T-helper 17 cell (primary cell): ENCODE results near the gene FLT4. TPM values are rescaled to one million over a fixed set of nuclear protein-coding genes. Genes with fewer than 3 reads are reported as not detected.
"Not testable (repeated sequence)": the region's sequence is repeated elsewhere in the genome, so short reads cannot be mapped to it uniquely, and the experiment has no call there.

ENCODE experiments used
- ATAC-seq: fragments of 150-1000 bp; cut with Tn5 transposase; 2 replicates; pipeline ENCODE4 v1.10.0; 2021; ENCODE audit warnings: mild to moderate bottlenecking, moderate library complexity
- DNase-seq, 3 donors: peaks; one replicate each; pipeline versions ENCODE4 v3.0.0 to v3.0.0-alpha.2; 2020 to 2021
- H3K9me3 ChIP-seq: one replicate; pipeline ENCODE4 v1.7.0; 2013; ENCODE audit warnings: low read length, mild to moderate bottlenecking; ENCODE audit not compliant: control insufficient read depth, poor library complexity, severe bottlenecking
- H3K27ac Mint-ChIP-seq: one replicate; pipeline ENCODE4 v1.8.0; 2022; ENCODE audit warnings: mild to moderate bottlenecking, moderate library complexity, mixed read lengths
- H3K27me3 Mint-ChIP-seq: one replicate; pipeline ENCODE4 v1.8.0; 2022; ENCODE audit warnings: mixed read lengths
- H3K36me3 Mint-ChIP-seq: one replicate; pipeline ENCODE4 v1.8.0; 2022; ENCODE audit warnings: low read depth, mixed read lengths
- H3K4me1 Mint-ChIP-seq: one replicate; pipeline ENCODE4 v1.8.0; 2022; ENCODE audit warnings: mild to moderate bottlenecking, mixed read lengths
- H3K4me3 Mint-ChIP-seq: one replicate; pipeline ENCODE4 v1.8.0; 2022; ENCODE audit warnings: mild to moderate bottlenecking, moderate library complexity, mixed read lengths
- total RNA-seq, 4 donors: library from RNA in 2 of 4; stranded (reverse) in 2 of 4; gene quantifications; one replicate each; pipeline ENCODE4 v1.2.3 and lab custom pipeline; 2022 to 2026

Gene FLT4
- total RNA-seq, 2 donors from 2014 or later: 0.57 to 1.5 TPM

DNA sequence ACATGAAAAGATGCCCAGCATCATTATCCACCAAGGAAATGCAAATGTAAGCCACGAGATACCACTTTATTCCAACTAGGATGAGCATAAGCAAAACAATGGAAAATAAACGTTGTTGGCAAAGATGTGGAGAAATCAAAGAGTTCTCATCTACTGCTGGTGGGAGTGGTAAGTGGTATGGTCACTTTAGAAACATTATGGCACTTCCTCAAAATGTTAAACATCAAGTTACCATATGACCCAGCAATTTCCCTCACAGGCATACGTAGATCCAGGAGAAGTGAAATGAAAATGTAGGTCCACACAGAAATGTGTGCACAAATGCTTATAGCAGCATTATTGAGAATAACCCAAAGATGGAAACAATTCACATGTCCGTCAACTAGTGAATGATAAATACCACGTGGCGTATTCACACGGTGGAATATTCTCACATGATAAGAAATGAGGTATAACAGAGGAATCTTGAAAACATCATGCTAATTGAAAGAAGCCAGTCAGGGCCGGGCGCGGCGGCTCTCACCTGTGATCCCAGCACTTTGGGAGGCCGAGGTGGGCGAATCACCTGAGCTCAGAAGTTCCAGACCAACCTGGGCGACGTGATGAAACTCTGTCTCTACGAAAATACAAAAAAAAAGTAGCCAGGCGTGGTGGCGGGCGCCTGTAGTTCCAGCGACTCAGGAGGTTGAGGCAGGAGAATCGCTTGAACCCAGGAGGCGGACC, 16.4 kb upstream of the FLT4 start:
- DNase-seq (no peak), ATAC-seq (no peak)
- peaks cover 2% of the 10 kb centered on the region for H3K36me3 Mint-ChIP-seq
- H3K4me3 Mint-ChIP-seq: no peak overlapping the region
- H3K9me3 ChIP-seq: no peaks in the 10 kb centered on the region
- H3K27ac Mint-ChIP-seq: no peak overlapping the region
- H3K4me1 Mint-ChIP-seq: peaks cover 12% of the 10 kb centered on the region
- H3K27me3 Mint-ChIP-seq: peaks cover 34% of the 10 kb centered on the region

DNA sequence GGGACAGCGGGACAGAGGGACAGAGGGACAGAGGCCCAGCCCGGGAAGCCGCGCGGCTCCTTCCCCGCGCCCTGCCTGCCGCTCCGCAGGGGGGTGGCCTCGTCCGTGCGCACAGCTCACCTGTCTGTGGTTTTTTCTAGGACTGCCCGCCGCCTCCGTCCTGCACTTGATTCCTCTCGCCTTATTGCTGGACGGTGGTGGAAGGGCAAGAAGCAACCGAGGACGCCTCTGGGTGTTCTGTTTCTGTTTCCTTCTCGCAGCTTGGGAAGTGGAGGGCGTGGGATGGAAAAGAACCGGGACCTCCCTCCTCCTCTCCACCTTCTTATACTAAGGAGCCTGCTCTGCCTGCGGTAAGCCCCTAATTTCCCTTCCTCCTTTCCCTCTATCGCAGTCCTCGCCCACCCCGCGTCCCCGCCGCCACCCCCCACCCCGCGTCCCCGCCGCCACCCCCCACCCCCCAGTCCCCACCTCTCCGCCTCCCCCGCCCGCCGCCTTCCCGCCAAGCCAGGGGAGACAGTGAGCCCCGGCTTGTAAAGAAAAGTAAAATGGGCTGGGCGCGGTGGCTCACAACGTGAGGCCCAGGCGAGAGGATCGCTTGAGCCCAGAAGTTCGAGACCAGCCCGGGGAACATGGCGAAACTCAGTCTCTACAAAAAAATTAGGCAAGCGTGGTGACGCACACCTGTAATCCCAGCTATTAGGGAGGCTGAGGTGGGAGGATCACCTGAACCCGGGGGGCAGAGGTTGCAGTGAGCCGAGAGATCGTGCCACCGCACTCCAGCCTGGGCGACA, 9.6 kb upstream of the FLT4 start:
- Mint-ChIP-seq H3K27ac (no peak overlapping the region), H3K36me3 (peaks cover 6% of the 10 kb centered on the region), H3K4me3 (no peak overlapping the region), H3K27me3 (peaks cover 59% of the 10 kb centered on the region), H3K4me1 (peaks cover 3% of the 10 kb centered on the region)
- ATAC-seq: no peak
- H3K9me3 ChIP-seq: no peaks in the 10 kb centered on the region
- DNase-seq: no peak

DNA sequence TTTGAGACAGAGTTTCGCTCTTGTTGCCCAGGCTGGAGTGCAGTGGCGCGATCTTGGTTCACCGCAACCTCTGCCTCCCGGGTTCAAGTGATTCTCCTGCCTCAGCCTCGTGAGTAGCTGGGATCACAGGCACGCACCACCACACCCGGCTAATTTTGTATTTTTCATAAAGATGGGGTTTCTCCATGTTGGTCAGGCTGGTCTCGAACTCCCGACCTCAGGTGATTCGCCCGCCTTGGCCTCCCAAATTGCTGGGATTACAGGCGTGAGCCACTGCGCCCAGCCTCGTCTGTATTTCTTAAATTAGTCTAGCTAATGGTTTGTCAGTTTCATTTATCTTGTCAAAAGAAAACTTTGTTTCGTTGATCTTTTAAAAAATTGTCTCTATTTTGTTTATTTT, 5.8 kb upstream of the FLT4 start:
- not testable (repeated sequence) for H3K27ac Mint-ChIP-seq, DNase-seq, H3K36me3 Mint-ChIP-seq, H3K4me3 Mint-ChIP-seq, ATAC-seq, H3K4me1 Mint-ChIP-seq, H3K9me3 ChIP-seq
- H3K27me3 Mint-ChIP-seq: peaks cover 65% of the 10 kb centered on the region

DNA sequence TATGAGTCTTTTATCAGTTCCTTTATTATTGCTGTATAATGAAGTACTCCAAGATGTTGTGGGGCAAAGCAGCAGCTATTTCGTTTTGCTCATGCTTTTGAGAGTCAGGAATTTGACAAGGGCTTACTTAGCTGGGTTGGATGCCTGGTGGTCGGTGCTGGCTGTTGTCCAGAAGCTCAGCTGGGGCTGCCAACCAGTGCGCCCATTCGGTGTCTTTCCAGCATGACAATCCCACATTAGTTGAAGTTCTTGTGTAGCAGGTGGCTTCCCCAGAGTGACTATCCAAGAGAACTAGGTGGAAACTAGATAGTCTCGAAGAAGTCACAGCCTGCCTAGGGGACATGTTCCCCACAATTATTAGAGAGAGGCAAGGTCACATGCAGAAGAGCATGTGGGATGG, 3.4 kb upstream of the FLT4 start:
- H3K4me3 Mint-ChIP-seq: no peak overlapping the region
- DNase-seq (no peak), ATAC-seq (no peak)
- peaks cover 67% of the 10 kb centered on the region for H3K27me3 Mint-ChIP-seq
- H3K36me3 Mint-ChIP-seq: peaks cover 8% of the 10 kb centered on the region
- no peaks in the 10 kb centered on the region for H3K9me3 ChIP-seq
- peaks cover 11% of the 10 kb centered on the region for H3K4me1 Mint-ChIP-seq
- H3K27ac Mint-ChIP-seq: no peak overlapping the region

DNA sequence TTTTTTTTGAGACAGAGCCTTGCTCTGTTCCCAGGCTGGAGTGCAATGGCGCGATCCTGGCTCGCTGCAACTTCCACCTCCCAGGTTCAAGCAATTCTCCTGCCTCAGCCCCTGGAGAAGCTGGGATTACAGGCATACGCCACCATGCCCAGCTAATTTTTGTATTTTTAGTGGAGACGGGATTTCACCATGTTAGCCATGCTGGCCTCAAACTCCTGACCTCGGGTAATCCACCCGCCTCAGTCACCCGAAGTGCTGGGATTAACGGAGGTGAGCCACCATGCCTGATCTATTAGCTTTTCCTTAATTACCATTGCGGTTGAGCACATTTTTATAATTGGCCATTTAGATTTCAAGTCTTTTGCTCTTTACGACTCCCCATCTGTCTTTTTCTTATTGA, 2.9 kb upstream of the FLT4 start:
- Mint-ChIP-seq H3K4me1 (peaks cover 11% of the 10 kb centered on the region), H3K27me3 (peaks cover 71% of the 10 kb centered on the region), H3K36me3 (peaks cover 8% of the 10 kb centered on the region), H3K4me3 (no peak overlapping the region), H3K27ac (no peak overlapping the region)
- DNase-seq: no peak
- H3K9me3 ChIP-seq: no peaks in the 10 kb centered on the region
- ATAC-seq: no peak

DNA sequence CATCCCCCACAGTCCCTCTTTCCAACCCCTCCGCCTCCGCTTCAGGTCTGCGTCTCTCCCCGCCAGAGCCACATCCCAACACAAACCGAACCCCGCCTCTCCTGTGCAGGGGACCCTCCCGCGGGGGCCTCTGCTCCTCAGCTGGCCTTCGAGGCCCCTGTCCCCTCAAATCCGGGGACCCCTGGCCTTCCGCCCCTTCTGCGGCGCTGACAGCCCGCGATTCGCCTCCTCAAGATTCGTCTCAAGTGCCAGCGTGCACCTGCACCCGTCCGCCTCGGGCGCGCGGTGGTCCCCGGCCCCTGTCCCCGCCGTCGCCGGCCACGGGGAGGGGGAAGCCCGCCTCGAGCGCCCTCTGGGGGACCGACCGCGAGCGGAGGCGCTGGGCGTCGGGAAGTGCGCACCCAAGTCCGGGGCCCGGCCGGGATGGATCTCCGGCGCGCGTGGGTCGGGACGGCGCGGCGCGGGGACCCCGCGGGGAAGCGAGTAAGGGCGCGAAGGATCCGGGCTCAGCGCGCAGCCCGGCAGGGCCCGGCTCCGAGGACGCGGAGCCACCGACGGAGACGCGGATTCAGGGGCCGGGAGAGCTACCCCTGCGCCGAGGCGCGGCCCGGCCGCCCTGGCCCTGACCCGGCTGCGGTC, 623 bp downstream of the FLT4 start:
- H3K4me1 Mint-ChIP-seq: peaks cover 8% of the 10 kb centered on the region
- H3K27ac Mint-ChIP-seq: no peak overlapping the region
- H3K36me3 Mint-ChIP-seq: peaks cover 8% of the 10 kb centered on the region
- ATAC-seq: no peak
- H3K27me3 Mint-ChIP-seq: peaks cover 65% of the 10 kb centered on the region
- H3K4me3 Mint-ChIP-seq: peak overlapping the region; percentile 80
- no peaks in the 10 kb centered on the region for H3K9me3 ChIP-seq
- no peak for DNase-seq

DNA sequence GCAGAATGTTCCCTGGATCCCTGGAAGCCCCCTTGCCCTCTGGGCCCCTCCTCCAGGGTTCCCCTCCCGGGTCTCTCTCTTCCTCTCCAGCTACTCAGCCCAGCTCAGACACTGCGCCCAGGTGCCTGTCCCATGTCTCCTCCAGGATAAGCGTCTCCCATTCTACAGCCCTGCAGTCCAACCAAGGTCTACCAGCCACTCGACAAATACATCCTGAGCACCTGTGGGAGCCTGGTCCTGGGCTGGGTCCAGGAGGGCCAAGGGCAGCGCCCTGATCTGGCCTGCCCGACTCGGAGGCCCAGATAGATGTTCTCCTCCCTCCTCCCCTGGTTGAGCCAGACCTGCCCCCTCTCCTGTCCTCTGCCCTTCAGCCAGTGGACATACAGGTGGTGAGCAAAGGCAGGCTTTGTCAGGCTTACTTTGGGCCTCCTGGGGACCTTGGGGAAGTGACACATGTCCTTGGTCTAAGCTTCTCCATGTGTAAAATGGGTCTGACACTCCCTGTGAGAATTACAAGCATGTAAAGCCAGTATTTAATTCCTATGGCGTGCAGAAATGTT, 1.4 kb downstream of the FLT4 start:
- no peaks in the 10 kb centered on the region for H3K9me3 ChIP-seq
- Mint-ChIP-seq H3K27ac (no peak overlapping the region), H3K36me3 (peaks cover 8% of the 10 kb centered on the region), H3K4me3 (peak overlapping the region; percentile 80), H3K27me3 (peaks cover 64% of the 10 kb centered on the region), H3K4me1 (peaks cover 8% of the 10 kb centered on the region)
- DNase-seq (no peak), ATAC-seq (no peak)

DNA sequence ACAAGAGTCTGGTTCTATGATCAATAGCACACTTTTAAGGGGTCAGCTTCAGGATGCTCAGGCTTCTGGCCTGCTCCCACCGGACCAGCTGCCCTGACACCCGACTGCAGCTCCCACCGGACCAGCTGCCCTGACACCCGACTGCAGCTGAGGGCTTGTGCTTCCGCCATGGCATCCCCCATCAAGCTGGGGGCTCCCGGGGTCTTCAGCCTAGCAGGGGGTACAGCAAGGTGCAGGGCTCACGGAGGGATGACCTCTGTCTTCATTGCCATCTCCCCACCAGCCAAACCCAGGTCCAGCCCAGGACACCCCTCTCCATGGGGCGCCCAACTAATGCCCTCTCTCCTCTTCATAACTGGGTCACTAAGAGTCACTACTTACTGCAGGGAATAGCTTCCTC, 1.9 kb downstream of the FLT4 start:
- ATAC-seq (no peak), DNase-seq (no peak)
- Mint-ChIP-seq H3K36me3 (peaks cover 8% of the 10 kb centered on the region), H3K27me3 (peaks cover 59% of the 10 kb centered on the region), H3K4me3 (peak overlapping the region; percentile 36), H3K27ac (no peak overlapping the region), H3K4me1 (peaks cover 8% of the 10 kb centered on the region)
- no peaks in the 10 kb centered on the region for H3K9me3 ChIP-seq

DNA sequence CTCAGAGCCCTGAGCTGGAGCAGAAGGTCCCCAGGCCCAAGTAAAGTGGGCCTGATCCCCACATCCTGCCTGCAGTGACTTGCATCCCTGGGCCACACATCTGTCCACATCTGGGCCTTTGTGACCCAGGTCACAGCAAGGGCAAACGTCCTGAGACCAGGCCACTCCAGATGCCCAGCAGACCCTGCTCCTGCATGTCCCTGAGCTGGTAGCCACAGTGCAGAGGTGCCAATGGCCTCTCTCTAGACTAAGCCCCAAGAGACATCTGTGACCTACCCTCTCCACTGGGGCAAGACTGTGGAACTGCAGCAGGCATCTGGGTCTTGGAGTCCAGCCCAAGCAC, 2.5 kb downstream of the FLT4 start:
- no peak for ATAC-seq
- Mint-ChIP-seq H3K4me1 (peaks cover 8% of the 10 kb centered on the region), H3K4me3 (no peak overlapping the region), H3K27ac (no peak overlapping the region), H3K27me3 (peaks cover 53% of the 10 kb centered on the region), H3K36me3 (peaks cover 8% of the 10 kb centered on the region)
- no peak for DNase-seq
- no peaks in the 10 kb centered on the region for H3K9me3 ChIP-seq

DNA sequence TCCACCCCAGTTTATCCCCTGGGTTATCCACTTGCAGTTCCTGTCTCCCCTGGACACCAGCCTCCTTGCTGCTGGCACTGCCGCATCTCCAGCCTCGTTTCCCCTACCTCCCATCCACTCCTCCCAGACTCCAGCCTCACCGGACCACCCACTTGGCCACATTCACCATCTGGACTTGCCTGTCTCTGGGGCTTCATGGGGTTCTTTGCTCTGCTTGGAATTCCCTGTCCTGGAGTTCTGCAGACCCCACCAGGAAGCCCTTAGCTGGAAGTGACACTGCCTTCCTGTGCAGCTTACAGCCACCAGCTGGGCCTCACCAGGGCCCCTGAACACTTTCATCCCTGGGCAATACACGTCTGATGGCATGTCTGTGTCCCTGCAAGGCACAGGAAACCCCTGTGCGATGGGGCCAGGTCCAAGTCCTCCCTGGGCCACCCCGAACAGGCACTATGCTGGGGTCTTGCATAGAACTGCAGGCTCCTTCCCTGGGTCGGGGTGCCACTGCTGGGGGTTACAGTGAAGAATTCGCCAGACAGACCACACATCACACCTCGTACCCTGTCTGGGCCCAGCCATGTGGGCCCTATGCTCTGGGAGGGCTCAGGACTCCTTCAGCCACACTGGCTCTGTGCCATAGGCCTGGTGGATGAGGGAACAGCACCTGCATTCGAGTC, 3.0 kb downstream of the FLT4 start:
- peaks cover 48% of the 10 kb centered on the region for H3K27me3 Mint-ChIP-seq
- ATAC-seq (no peak), DNase-seq (no peak)
- H3K27ac Mint-ChIP-seq: no peak overlapping the region
- peaks cover 5% of the 10 kb centered on the region for H3K36me3 Mint-ChIP-seq
- H3K9me3 ChIP-seq: no peaks in the 10 kb centered on the region
- H3K4me1 Mint-ChIP-seq: peaks cover 8% of the 10 kb centered on the region
- H3K4me3 Mint-ChIP-seq: no peak overlapping the region

DNA sequence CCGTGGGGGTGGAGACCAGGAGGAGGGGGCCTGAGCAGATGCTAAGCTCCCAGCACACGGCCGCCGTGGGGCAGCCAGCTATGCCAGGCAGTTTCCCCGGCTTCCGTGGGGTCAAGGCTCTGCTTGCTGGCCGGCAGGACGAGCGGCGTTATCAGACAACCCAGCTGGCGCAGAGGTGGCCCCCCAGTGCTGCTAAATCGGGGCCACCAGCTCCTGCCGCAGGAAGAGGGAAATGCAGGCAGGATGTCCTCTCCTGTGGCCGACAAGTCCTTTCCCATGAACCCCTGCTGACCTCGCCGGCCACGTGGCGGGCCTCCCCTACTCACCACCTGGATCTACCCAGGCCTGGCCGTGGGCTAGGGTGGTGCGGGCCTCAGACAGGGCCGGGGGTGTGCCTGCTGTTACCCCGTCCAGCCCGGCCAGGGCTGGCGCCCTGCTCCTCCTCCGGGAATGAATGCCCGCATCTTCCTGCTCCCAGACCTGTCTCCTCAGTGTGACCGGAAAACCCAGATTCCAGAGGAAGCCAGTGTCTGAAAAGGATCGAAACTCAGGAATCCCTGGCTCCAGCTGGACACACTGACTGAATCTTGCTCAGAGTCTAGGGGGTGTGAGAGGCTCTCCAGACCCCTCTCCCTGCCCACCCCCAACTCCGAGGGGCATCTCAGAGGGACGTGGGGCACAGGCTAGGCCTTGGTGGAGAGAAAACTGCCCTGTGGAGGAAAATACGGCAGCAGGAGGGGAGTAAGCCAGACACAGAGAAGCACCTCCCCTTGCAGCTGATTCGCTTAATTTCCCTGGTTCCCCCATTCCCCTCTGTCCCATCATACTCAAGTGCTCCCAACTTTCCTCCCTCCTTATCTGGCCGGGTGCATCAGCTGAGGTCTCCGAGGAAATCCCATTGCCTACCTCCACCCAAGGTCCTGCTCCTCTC, 3.9 kb downstream of the FLT4 start:
- peaks cover 40% of the 10 kb centered on the region for H3K27me3 Mint-ChIP-seq
- no peak overlapping the region for H3K27ac Mint-ChIP-seq
- peaks cover 5% of the 10 kb centered on the region for H3K36me3 Mint-ChIP-seq
- H3K9me3 ChIP-seq: no peaks in the 10 kb centered on the region
- DNase-seq (no peak), ATAC-seq (no peak)
- H3K4me1 Mint-ChIP-seq: peaks cover 8% of the 10 kb centered on the region
- no peak overlapping the region for H3K4me3 Mint-ChIP-seq

DNA sequence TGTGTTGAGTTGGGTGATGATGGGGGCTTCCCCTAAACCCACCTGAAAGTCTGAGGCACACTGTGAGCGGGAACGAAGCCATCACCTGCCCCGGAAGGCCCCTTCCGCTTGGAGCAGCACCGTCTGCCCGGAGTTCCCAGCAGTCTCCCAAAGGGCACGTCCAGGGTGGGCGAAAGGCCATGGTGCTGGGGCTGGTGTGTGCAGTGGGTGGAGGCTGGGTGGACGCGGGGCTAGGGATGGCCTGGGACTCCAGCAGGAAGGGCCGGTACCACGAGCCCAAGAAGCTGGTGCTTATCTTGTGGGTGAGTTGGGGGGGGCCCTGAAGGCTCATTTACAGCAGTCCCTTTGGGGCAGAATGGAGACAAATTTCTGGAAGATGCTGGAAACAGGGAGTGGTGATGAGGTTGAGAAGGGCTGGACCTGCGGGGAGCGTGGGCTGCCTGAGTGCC, 4.6 kb downstream of the FLT4 start:
- Mint-ChIP-seq H3K36me3 (peaks cover 3% of the 10 kb centered on the region), H3K4me3 (no peak overlapping the region), H3K27ac (no peak overlapping the region), H3K4me1 (peaks cover 3% of the 10 kb centered on the region), H3K27me3 (peaks cover 33% of the 10 kb centered on the region)
- DNase-seq: no peak
- no peak for ATAC-seq
- H3K9me3 ChIP-seq: no peaks in the 10 kb centered on the region
